Left colon (tissue), 2 donors: ENCODE results near the gene ZBTB12. TPM values are rescaled to one million over a fixed set of nuclear protein-coding genes. Genes with fewer than 3 reads are reported as not detected.

Source experiments
- ATAC-seq: fragments of 200-7000 bp; cut with Tn5 transposase; one replicate; pipeline ENCODE4 v1.9.1; 2020; ENCODE audit warnings: mild to moderate bottlenecking, moderate library complexity
- DNase-seq, 2 donors: peaks; one replicate each; pipeline ENCODE4 v3.0.0-alpha.2; 2020
- intact Hi-C, 2 donors: fragments of 100-400 bp; cut with DNase I in 1 of 2; cut with micrococcal nuclease in 1 of 2; formaldehyde crosslinking; loops; one replicate each; pipeline versions ENCODE4 v1.11.2 to v1.14.0; 2022; cut with DNase I, micrococcal nuclease
- total RNA-seq, 2 donors: library from RNA; stranded (reverse); fragmentation: NEBNext Ultra II Directional; extraction: Animal tissue kit (Norgen Biotek cat#: 25700); gene quantifications; one replicate each; pipeline ENCODE4 v1.2.1, GENCODE V29; 2021
- donor health status: DM: no; HTN: no; CAD: no.
- donor health status: DM: yes; HTN: yes; CAD: no.

The ZBTB12 gene
- total RNA-seq, 2 donors from 2014 or later: 2.7 to 2.9 TPM

DNA sequence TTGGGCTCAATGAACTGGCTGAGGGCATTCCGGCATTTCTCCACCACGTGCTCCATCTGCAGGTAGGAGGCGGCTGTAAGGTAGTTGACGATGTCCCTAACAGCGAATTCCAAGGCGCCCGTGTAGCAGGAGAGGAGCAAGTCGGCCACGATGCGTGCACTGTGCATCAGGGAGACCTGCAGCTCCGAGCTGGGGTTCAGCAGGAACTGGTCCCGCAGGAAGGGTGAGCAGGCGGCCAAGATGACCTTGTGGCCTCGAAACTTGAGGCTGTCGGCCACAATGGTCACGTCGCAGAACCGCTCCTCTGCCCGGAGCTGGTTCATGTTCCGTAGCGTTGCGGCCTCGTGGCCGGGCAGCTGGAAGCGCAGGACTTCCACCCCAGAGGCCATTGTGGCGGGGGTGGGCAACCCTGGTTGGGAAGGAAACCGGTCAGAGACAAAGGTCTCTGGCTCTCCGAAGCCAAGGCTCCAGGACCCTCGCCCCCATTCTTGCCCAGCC, 920 bp downstream of the ZBTB12 start:
- peak; percentile 39 to 40 for DNase-seq
- ATAC-seq: no peak
- intact Hi-C loops: no loop called here

DNA sequence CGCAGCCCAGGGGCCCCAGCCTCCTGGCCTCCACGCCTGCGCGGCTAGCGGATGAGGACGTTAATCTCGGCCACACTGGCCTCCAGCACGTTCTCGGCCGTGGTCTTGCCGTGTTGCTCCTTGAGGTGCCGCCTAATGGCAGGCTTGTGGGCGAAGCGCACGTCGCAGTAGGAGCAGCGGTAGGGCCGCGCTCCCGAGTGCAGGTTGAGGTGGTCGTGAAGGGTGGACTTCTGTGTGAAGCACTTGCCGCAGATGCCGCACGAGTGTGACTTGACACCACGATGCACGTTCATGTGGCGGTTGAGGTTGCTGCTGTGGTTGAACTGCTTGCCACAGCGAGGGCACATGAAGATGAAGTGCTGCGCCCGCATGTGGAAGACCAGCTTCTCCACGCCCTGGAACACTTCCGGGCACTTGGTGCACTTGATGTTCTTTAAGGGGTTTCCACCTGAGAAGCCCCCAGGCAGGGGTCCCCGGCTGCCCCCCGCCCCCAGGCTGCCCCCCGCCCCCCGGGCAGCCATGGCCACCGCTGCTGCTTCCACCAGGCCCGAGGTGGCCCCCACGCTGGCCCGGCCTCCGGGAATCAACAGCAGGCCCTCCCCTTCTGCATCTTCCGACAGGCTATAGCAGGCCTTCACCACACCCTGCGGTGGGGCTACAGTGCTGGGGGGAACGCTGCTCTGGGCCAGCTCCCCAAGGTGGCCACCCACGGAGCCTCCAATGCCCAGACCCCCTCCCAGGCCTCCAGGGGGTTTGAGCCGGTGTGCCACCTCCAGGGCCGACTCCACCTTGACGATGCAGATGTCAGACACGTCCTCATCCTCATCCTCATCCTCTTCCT, 1.8 kb downstream of the ZBTB12 start:
- ATAC-seq (no peak), DNase-seq (peak in 1 of 2 donors; percentile 20)
- intact Hi-C loops: no loop called here

- ATAC-seq: no peak
- intact Hi-C loops: no loop called here
- no peak for DNase-seq
These were observed 2.7 kb downstream of the ZBTB12 start for GRCh38 chr6:31899215-31899614.

- peak; percentile 56 for ATAC-seq
- intact Hi-C loops: no loop called here
- peak in 1 of 2 donors; percentile 39 for DNase-seq
These were observed 3.4 kb downstream of the ZBTB12 start for GRCh38 chr6:31898383-31899011.

- intact Hi-C loops: no loop called here
- ATAC-seq: peak; percentile 74
- DNase-seq: peak; percentile 82 to 87
These were observed 4.1 kb downstream of the ZBTB12 start, which contains the start of gene EHMT2 for GRCh38 chr6:31897612-31898382. EHMT2 (minus strand) TSS chr6:31897698; CDS start chr6:31897677, 21 bp downstream.

DNA sequence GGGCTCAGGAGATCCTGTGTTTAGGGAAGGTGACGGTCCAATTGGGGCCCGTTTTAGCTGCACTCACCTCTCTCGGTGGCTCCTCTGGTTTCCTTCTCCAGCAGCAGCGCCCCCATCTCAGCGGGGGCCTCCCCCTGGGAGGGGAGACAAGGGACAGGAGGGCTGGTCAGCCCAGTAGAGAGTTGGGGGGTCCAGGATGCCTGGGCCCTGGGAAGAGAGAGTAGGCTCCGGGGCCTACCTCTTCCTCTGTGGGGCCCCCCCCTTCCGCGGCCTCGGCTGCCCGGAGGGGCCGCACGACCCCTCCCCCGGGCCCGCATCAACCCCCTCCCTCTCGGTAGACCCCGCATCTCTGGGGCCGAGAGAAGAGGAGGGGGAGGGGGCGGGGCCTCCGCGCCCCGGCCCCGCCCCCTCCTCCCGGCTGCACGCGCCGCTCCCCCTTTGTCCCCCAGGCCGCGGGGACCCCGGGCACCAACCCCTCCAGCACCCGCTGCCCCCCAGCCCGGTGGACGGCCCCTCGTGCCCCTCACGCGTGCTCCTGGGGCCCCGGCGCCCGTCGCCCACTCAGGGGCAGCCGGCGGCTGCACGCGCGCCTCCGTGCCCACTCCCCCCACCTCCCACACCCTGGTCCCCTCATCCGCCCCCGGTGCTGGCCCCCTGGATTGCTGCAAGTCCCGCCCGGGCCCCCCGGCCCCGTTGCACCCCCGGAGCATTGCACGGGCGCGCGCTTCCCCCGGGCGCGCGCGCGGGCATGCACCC, 4.9 kb downstream of the ZBTB12 start:
- DNase-seq (no peak), ATAC-seq (no peak)
- intact Hi-C loops: no loop called here

DNA sequence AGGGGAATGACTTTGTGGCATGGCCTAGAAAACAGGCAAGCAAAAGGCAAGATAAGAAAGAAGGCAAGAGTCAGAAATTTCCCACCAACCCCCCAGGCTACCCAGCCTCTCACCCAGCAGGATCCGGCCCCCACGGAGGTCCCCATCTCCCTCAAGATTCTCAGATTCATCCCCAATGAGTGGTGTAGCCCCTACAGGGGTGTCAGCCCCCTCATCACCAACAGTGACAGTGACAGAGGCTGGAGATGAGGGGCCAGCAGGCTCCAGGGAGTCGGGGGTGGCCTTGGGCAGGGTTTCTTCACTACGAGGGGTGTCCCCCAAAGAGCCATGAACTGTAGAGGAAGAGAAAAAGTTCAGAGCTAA, 5.4 kb downstream of the ZBTB12 start:
- ATAC-seq: no peak
- DNase-seq: no peak
- intact Hi-C loops: no loop called here

DNA sequence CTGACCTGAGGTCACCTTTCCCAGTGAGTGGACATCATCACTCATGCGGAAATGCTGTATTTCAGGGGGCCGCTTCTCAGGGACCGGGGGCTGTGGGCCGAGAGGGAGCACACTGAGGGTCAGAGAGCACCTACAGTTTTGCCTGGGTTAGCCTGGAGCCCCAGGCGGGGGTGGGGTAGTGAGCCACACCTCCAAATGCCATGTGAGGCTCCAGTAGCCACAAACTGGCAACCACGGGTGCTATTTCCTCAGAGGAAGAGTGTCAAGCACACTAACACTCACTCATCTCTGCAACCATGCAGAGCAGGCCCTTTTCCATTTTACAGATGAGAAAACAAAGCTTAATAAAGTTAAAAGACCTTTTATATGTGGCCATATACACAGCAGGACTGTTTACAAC, 9.1 kb downstream of the ZBTB12 start:
- DNase-seq: no peak
- no peak for ATAC-seq
- intact Hi-C loops: no loop called here

DNA sequence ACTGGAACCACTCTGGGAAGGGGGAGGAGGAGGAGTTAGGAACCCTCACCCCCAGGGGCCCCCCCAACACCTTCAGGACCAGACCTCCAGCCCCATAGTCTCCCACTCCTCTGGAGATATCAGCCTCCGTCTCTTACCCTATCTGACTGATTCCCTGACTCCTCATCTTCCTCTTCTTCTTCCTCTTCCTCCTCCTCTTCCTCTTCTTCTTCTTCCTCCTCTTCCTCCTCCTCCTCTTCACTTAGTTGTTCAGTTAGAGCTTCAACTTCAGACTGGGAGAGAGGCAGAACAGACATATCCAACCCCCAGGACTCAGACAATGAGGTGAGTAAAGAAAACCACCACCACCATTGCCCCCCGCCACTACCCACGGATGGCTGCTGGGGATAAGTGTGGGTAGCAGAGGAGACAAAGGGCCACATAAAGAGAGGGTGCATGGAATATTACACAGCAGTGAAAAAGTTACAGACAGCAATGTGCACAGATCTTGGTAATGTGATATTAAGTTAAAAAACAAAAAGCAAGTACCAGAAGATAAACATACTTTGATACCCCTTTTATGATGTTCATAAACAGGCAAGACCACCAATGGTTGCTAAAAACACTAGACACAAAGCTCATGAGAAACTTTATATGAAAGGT, 12.4 kb downstream of the ZBTB12 start:
- ATAC-seq (no peak), DNase-seq (no peak)
- intact Hi-C loops: no loop called here

GRCh38 chr6:31888276-31889258, 13.3 kb downstream of the ZBTB12 start:
- intact Hi-C loops: no loop called here
- peak; percentile 55 for ATAC-seq
- peak in 1 of 2 donors; percentile 69 for DNase-seq

- intact Hi-C loops: no loop called here
These were observed 14.5 kb downstream of the ZBTB12 start for GRCh38 chr6:31887173-31888007.

GRCh38 chr6:31886541-31886991, 15.3 kb downstream of the ZBTB12 start:
- intact Hi-C loops: no loop called here
- peak; percentile 8 for ATAC-seq

More at GRCh38 chr6:31887173-31888007, 14.5 kb downstream of the ZBTB12 start:
- ATAC-seq: peak; percentile 3
- DNase-seq: no peak

DNA sequence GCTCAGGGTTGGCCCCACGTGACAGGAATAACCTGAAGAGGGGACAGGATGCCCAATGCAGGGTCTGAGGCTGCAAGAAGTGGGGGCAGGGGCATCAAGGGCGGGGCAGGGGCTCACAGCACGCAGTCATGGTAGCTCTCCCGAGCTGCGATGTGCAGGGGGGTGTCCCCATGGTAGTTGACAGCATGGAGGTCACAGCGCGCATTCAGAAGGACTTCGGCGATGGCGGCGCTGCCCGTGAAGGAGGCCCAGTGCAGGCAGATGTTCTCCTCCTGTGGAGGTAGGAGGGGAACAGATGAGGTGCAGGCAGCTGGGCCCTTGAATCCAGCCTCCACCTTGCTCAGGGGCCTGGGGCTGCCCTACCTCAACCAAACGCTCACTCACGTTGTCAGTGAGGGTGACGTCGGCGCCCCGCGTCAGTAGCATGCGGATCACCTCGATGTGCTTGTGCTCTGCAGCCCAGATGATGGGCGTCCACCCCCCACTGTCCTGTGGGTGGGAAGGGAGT, 17.3 kb downstream of the ZBTB12 start:
- DNase-seq (no peak), ATAC-seq (no peak)
- intact Hi-C loops: no loop called here

More at GRCh38 chr6:31886541-31886991, 15.3 kb downstream of the ZBTB12 start:
- DNase-seq: no peak

- DNase-seq (no peak), ATAC-seq (no peak)
- intact Hi-C loops: no loop called here
These were observed 18.2 kb downstream of the ZBTB12 start for GRCh38 chr6:31883676-31884075.

DNA sequence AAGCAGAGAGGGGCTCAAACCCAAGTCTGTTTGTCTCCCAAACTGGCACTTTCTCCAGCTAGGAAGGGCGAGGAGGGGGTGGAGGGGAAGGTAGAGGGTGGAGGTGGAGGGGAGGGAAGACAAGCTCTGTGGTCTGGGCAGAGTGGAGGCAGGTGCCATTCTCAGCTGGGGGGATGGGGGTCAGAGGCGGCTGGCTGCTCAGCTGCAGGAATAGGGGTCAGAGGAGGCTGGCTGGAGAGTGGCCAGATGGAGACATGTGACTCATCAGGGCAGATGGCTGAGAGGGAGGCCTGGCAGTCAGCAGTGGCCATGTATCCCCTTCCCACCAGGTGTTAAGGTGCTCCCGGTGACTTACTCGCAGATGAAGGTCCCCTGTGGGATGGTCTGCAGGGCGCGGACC, 19.5 kb downstream of the ZBTB12 start:
- intact Hi-C loops: no loop called here
- ATAC-seq: no peak
- DNase-seq: no peak
